Neural cell (in vitro differentiated cells): ENCODE data around the gene IL36G. TPM values are rescaled to one million over a fixed set of nuclear protein-coding genes. Genes with fewer than 3 reads are reported as not detected.

Source experiments
- H2AFZ ChIP-seq: fragments of 200-600, 300-800 bp; sonication (generic), shearing (Covaris generic); 2 replicates; pipeline ENCODE4 v1.6.0; 2014; ENCODE audit warnings: low read depth, mild to moderate bottlenecking, antibody characterized with exemption, low read length, moderate library complexity
- H3F3A ChIP-seq: fragments of 200-600 bp; shearing (Covaris generic); 2 replicates; pipeline ENCODE4 v1.6.1; 2016; ENCODE audit warnings: mild to moderate bottlenecking, moderate library complexity, mixed read lengths, antibody characterized with exemption, low read length; ENCODE audit not compliant: insufficient read depth, poor library complexity, severe bottlenecking
- H3K27ac ChIP-seq: fragments of 200-600, 300-800 bp; sonication (generic), shearing (Covaris generic); 2 replicates; pipeline ENCODE4 v1.5.1; 2014; ENCODE audit warnings: mild to moderate bottlenecking, low read length, moderate library complexity
- H3K27me3 ChIP-seq: fragments of 300-800, 200-600 bp; sonication (generic), shearing (Covaris generic); 2 replicates; pipeline ENCODE4 v1.6.0; 2014; ENCODE audit warnings: mild to moderate bottlenecking, low read depth, low read length, moderate library complexity; ENCODE audit not compliant: insufficient read depth
- H3K36me3 ChIP-seq: fragments of 300-800, 200-600 bp; sonication (generic), shearing (Covaris generic); 2 replicates; pipeline ENCODE4 v1.5.1; 2014; ENCODE audit warnings: mild to moderate bottlenecking, antibody characterized with exemption, low read length, moderate library complexity; ENCODE audit not compliant: insufficient read depth
- H3K4me2 ChIP-seq: fragments of 300-800, 200-600 bp; sonication (generic), shearing (Covaris generic); 2 replicates; pipeline ENCODE4 v1.6.0; 2014; ENCODE audit warnings: mild to moderate bottlenecking, low read length
- H3K4me3 ChIP-seq: fragments of 300-800, 200-600 bp; sonication (generic), shearing (Covaris generic); 2 replicates; pipeline ENCODE4 v1.5.1; 2014; ENCODE audit warnings: mild to moderate bottlenecking, low read length, moderate library complexity
- H3K79me2 ChIP-seq: fragments of 200-600 bp; shearing (Covaris generic); replicated peaks from 2 replicates; pipeline ENCODE4 v1.6.0; 2014; ENCODE audit warnings: mild to moderate bottlenecking, low read length, moderate library complexity; ENCODE audit not compliant: insufficient read depth
- H3K9ac ChIP-seq: fragments of 300-800, 200-600 bp; sonication (generic), shearing (Covaris generic); 2 replicates; pipeline ENCODE4 v1.6.1; 2016; ENCODE audit warnings: mild to moderate bottlenecking, low read length, mixed read lengths
- H3K9me2 ChIP-seq: fragments of 200-600 bp; shearing (Covaris generic); 2 replicates; pipeline ENCODE4 v1.6.1; 2016; ENCODE audit warnings: mild to moderate bottlenecking, low read length, mixed read lengths; ENCODE audit not compliant: insufficient read depth
- H3K9me3 ChIP-seq: fragments of 200-600, 300-800 bp; sonication (generic), shearing (Covaris generic); 2 replicates; pipeline ENCODE4 v1.6.1; 2016; ENCODE audit warnings: mild to moderate bottlenecking, mixed run types, low read length, moderate library complexity, mixed read lengths
- H4K20me1 ChIP-seq: fragments of 200-600 bp; shearing (Covaris generic); 2 replicates; pipeline ENCODE4 v1.6.1; 2016; ENCODE audit warnings: mild to moderate bottlenecking, mixed run types; ENCODE audit not compliant: insufficient read depth
- EP300 ChIP-seq: fragments of 450-650 bp; conservative IDR thresholded peaks from 2 replicates; pipeline ENCODE4 v1.6.1; 2014; ENCODE audit warnings: antibody characterized with exemption, mild to moderate bottlenecking, moderate library complexity; ENCODE audit not compliant: poor library complexity, severe bottlenecking
- EZH2 ChIP-seq: fragments of 200-600, 300-800 bp; shearing (Covaris generic), sonication (generic); IDR thresholded peaks from 2 replicates; pipeline ENCODE4 v1.6.1; 2014; ENCODE audit warnings: antibody characterized with exemption, low read length, borderline replicate concordance, mild to moderate bottlenecking; ENCODE audit not compliant: insufficient read depth, poor library complexity, severe bottlenecking
- MXI1 ChIP-seq: fragments of 450-650 bp; conservative IDR thresholded peaks from 2 replicates; pipeline ENCODE4 v1.6.1; 2014; ENCODE audit warnings: antibody characterized with exemption, mild to moderate bottlenecking; ENCODE audit not compliant: poor library complexity, severe bottlenecking
- POLR2AphosphoS5 ChIP-seq: IDR thresholded peaks from 2 replicates; pipeline ENCODE4 v1.6.1; 2012
- RAD21 ChIP-seq: fragments of 450-650 bp; conservative IDR thresholded peaks from 2 replicates; pipeline ENCODE4 v1.6.1; 2014; ENCODE audit warnings: antibody characterized with exemption, mild to moderate bottlenecking, moderate library complexity
- SMC3 ChIP-seq: fragments of 450-650 bp; conservative IDR thresholded peaks from 2 replicates; pipeline ENCODE4 v1.6.1; 2014; ENCODE audit warnings: antibody characterized with exemption, mild to moderate bottlenecking, moderate library complexity; ENCODE audit not compliant: poor library complexity
- TAF1 ChIP-seq: IDR thresholded peaks from 2 replicates; pipeline ENCODE4 v1.6.1; 2012; ENCODE audit warnings: low read depth
- polyA plus RNA-seq: library from polyadenylated mRNA; depleted of rRNA; stranded (reverse); fragments of >200 nt; gene quantifications from 2 replicates; pipeline ENCODE4 v1.2.3, GENCODE V29; 2014
- TF ChIP-seq, protein P1 (sequence below): fragments of 450-650 bp; IDR thresholded peaks from 2 replicates; pipeline ENCODE4 v1.5.1; 2014; ENCODE audit warnings: antibody characterized with exemption, mild to moderate bottlenecking, moderate library complexity; ENCODE audit not compliant: poor library complexity, severe bottlenecking
- TF ChIP-seq, protein P2 (sequence below): IDR thresholded peaks from 2 replicates; pipeline ENCODE4 v1.6.1; 2012; ENCODE audit warnings: borderline replicate concordance

The IL36G gene
- polyA plus RNA-seq, 1 donor from 2014 or later: not detected

DNA sequence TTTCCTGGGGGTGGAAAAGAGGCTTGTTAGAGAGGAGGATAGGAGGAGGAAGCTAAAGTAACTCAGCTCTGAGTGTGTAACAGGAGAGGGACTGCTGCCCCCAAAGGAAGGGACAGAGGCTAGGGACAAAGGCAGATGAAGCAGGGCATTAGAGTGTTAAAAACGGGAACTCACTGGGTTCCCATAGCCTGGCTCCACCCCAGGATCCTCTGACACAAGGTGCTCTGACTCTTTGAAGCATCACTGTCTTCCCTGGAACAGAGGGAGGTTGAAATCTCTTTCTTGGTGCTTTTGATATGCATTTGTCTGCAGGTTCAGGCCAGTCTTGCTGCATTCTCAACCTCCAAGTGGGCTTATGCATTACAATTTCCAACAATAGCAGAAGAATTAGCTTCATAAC is 50.3 kb downstream of the IL36G start:
- H3K9ac ChIP-seq: no peak overlapping the region
- H3K9me2 ChIP-seq: no peaks in the 10 kb centered on the region
- no peaks in the 10 kb centered on the region for H3F3A ChIP-seq
- no peaks in the 10 kb centered on the region for H3K9me3 ChIP-seq
- H3K79me2 ChIP-seq: no peaks in the 10 kb centered on the region
- TF ChIP-seq EZH2: no peak
- TF ChIP-seq, protein P1, sequence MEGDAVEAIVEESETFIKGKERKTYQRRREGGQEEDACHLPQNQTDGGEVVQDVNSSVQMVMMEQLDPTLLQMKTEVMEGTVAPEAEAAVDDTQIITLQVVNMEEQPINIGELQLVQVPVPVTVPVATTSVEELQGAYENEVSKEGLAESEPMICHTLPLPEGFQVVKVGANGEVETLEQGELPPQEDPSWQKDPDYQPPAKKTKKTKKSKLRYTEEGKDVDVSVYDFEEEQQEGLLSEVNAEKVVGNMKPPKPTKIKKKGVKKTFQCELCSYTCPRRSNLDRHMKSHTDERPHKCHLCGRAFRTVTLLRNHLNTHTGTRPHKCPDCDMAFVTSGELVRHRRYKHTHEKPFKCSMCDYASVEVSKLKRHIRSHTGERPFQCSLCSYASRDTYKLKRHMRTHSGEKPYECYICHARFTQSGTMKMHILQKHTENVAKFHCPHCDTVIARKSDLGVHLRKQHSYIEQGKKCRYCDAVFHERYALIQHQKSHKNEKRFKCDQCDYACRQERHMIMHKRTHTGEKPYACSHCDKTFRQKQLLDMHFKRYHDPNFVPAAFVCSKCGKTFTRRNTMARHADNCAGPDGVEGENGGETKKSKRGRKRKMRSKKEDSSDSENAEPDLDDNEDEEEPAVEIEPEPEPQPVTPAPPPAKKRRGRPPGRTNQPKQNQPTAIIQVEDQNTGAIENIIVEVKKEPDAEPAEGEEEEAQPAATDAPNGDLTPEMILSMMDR: no peak
- no peak for TF ChIP-seq POLR2AphosphoS5
- TF ChIP-seq, protein P2, sequence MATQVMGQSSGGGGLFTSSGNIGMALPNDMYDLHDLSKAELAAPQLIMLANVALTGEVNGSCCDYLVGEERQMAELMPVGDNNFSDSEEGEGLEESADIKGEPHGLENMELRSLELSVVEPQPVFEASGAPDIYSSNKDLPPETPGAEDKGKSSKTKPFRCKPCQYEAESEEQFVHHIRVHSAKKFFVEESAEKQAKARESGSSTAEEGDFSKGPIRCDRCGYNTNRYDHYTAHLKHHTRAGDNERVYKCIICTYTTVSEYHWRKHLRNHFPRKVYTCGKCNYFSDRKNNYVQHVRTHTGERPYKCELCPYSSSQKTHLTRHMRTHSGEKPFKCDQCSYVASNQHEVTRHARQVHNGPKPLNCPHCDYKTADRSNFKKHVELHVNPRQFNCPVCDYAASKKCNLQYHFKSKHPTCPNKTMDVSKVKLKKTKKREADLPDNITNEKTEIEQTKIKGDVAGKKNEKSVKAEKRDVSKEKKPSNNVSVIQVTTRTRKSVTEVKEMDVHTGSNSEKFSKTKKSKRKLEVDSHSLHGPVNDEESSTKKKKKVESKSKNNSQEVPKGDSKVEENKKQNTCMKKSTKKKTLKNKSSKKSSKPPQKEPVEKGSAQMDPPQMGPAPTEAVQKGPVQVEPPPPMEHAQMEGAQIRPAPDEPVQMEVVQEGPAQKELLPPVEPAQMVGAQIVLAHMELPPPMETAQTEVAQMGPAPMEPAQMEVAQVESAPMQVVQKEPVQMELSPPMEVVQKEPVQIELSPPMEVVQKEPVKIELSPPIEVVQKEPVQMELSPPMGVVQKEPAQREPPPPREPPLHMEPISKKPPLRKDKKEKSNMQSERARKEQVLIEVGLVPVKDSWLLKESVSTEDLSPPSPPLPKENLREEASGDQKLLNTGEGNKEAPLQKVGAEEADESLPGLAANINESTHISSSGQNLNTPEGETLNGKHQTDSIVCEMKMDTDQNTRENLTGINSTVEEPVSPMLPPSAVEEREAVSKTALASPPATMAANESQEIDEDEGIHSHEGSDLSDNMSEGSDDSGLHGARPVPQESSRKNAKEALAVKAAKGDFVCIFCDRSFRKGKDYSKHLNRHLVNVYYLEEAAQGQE: no peak
- no peak for TF ChIP-seq EP300
- TF ChIP-seq TAF1: no peak
- no peak for TF ChIP-seq MXI1
- no peak for TF ChIP-seq RAD21
- no peak for TF ChIP-seq SMC3
- no peaks in the 10 kb centered on the region for H3K27me3 ChIP-seq
- no peak overlapping the region for H3K4me3 ChIP-seq
- H3K27ac ChIP-seq: no peak overlapping the region
- H3K4me2 ChIP-seq: no peak overlapping the region
- H3K36me3 ChIP-seq: no peaks in the 10 kb centered on the region
- H2AFZ ChIP-seq: no peak overlapping the region
- no peaks in the 10 kb centered on the region for H4K20me1 ChIP-seq

DNA sequence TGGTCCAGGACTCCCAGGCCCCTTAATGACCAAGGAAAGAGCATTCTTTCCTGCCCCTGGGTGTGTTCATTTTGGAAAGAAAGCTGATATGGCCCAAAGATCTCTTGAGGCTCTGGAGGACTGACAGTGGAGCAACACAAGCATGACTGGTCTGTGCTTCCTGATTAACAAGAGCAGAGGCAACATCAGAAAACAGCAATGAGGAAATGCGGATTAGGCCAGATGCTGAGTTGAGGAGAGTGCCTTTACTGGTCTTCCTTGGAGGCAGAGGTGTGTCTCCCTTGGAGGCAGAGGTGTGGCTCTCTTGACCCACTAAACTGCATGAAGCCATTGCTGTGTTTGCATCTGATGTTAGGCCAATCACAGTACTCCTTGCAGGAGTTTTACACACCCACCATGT is 54.9 kb downstream of the IL36G start:
- Histone ChIP-seq H3K9me3 (no peaks in the 10 kb centered on the region), H3K4me2 (no peak overlapping the region), H2AFZ (no peak overlapping the region), H3K36me3 (no peaks in the 10 kb centered on the region), H3K9me2 (no peaks in the 10 kb centered on the region), H3K4me3 (no peak overlapping the region), H3F3A (no peaks in the 10 kb centered on the region), H3K27ac (no peak overlapping the region), H3K9ac (no peak overlapping the region), H3K27me3 (no peaks in the 10 kb centered on the region), H3K79me2 (no peaks in the 10 kb centered on the region), H4K20me1 (no peaks in the 10 kb centered on the region)
- TF ChIP-seq POLR2AphosphoS5: no peak
- TF ChIP-seq SMC3: no peak
- TF ChIP-seq EP300: no peak
- TF ChIP-seq, protein P2: no peak
